HUES6 (cell line): ENCODE measurements around the gene COL21A1.

Experiments used
- H3K27ac ChIP-seq: 2 replicates; pipeline ENCODE4 v1.7.0; 2013; ENCODE audit warnings: low read depth, mild to moderate bottlenecking, low read length, inconsistent platforms
- H3K27me3 ChIP-seq: 2 replicates; pipeline ENCODE4 v1.6.1; 2013; ENCODE audit warnings: low read length; ENCODE audit not compliant: control insufficient read depth, insufficient read depth
- H3K36me3 ChIP-seq: 2 replicates; pipeline ENCODE4 v1.6.1; 2013; ENCODE audit warnings: low read length; ENCODE audit not compliant: control insufficient read depth, insufficient read depth
- H3K4me1 ChIP-seq: 2 replicates; pipeline ENCODE4 v1.6.1; 2013; ENCODE audit warnings: low read length; ENCODE audit not compliant: control insufficient read depth, insufficient read depth
- H3K4me3 ChIP-seq: 2 replicates; pipeline ENCODE4 v1.5.1; 2013; ENCODE audit warnings: low read depth, low read length
- H3K9ac ChIP-seq: one replicate; pipeline ENCODE4 v1.6.1; 2013; ENCODE audit warnings: mild to moderate bottlenecking, low read length
- H3K9me3 ChIP-seq: 2 replicates; pipeline ENCODE4 v1.6.1; 2013; ENCODE audit warnings: low read depth, low read length; ENCODE audit not compliant: control insufficient read depth, insufficient read depth

Gene COL21A1

DNA sequence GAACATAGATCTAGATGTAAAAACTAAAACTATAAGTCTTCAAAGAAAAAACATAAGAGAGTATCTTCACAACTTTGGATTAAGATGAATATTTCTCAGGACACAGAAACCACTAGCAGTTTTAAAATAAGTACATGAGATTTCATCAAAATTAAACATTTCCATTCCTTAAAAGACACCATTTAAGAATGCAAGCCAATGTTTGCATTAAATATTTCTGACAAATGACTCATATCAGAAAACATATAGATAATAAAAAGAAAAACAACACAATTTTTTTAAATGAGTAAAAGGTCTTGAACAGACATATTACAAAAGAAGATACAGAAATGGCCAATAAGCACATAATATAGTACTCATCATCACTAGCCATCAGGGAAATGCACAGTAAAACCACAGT lies 59.7 kb downstream of the COL21A1 start:
- Histone ChIP-seq H3K9ac (no peak overlapping the region), H3K4me3 (no peak overlapping the region), H3K36me3 (no peaks in the 10 kb centered on the region), H3K27ac (no peak overlapping the region), H3K9me3 (no peaks in the 10 kb centered on the region), H3K4me1 (no peaks in the 10 kb centered on the region), H3K27me3 (no peaks in the 10 kb centered on the region)

DNA sequence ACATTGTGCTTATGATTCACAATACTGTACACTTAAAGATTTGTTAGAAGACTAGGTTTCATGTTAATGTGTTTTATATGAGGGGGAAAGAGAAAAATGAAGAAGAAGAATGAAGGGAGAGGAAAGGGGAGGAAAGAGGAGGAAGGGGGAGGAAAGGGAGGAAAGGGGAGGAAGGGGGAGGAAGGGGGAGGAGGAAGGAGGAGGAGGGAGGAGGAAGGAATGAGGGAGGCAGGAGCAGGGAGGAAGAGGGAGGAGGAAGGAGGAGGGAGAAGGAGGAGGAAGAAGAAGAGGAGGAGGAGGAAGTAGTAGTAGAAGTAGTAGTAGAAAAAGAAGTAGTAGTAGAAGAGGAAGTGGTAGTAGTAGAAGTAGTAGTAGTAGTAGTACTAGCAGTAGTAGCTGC lies 70.6 kb downstream of the COL21A1 start:
- no peaks in the 10 kb centered on the region for H3K4me1 ChIP-seq
- H3K4me3 ChIP-seq: no peak overlapping the region

DNA sequence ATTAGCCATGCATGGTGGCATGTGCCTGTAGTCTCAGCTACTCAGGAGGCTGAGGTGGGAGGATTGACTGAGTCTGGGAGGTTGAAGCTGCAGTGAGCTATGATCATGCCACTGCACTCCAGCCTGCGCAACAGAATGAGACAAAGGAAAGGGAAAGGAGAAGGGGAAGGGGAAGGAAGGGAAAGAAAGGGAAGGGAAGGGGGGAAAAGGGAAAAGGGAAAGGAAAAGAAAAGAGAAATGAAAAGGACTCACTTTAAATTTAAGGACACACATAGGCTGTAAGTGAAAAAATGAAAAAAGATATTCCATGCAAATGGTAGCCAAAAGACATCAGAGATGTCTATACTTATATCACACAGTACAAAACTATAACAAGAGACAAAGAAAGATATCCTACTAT lies 74.2 kb downstream of the COL21A1 start:
- H3K27me3 ChIP-seq: no peaks in the 10 kb centered on the region
- no peak overlapping the region for H3K9ac ChIP-seq
- H3K36me3 ChIP-seq: no peaks in the 10 kb centered on the region
- H3K27ac ChIP-seq: no peak overlapping the region
- no peak overlapping the region for H3K4me3 ChIP-seq
- peaks cover 31% of the 10 kb centered on the region for H3K9me3 ChIP-seq
- no peaks in the 10 kb centered on the region for H3K4me1 ChIP-seq

More for the DNA sequence above, 70.6 kb downstream of the COL21A1 start:
- no peak overlapping the region for H3K9ac ChIP-seq
- H3K9me3 ChIP-seq: peaks cover 25% of the 10 kb centered on the region
- no peak overlapping the region for H3K27ac ChIP-seq
- no peaks in the 10 kb centered on the region for H3K36me3 ChIP-seq
- no peaks in the 10 kb centered on the region for H3K27me3 ChIP-seq

DNA sequence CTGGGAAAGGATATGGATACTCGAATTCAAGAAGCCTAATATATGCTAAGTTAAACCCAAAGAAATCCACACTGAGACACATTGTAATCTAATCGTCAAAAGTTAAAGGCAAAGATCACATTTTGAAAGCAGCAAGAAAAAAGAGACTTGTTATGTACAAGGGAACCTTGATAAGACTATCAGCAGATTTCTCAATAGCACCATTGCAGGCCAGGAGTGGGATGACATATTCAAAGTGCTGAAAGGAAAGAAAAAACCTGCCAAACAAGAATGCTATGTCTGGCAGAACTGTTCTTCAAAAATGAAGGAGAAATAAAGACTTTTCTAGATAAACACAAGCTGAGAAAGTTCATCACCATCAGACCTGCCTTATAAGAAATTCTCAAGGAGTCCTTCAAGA lies 75.2 kb downstream of the COL21A1 start:
- Histone ChIP-seq H3K36me3 (no peaks in the 10 kb centered on the region), H3K27ac (no peak overlapping the region), H3K9ac (no peak overlapping the region), H3K27me3 (no peaks in the 10 kb centered on the region), H3K4me1 (no peaks in the 10 kb centered on the region), H3K9me3 (peaks cover 31% of the 10 kb centered on the region), H3K4me3 (no peak overlapping the region)

DNA sequence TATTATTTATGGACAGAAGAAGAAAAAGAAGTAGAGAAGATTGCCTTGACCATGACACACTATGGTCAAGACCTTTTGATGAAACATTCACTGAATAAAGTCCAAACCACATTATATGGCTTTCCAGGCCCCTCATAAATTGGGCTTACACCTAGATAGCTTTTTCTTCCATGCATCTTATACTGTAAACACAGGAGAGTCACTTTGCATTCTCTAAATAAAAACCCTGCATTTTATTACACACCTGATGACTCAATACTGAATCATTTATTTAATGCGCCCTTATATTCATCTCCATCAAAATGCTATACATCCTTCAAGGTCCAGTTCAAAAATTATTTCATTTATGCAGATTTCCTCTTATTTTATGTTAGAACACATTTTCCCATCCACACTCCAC lies 78.0 kb downstream of the COL21A1 start:
- H3K9me3 ChIP-seq: peaks cover 23% of the 10 kb centered on the region
- no peak overlapping the region for H3K9ac ChIP-seq
- no peaks in the 10 kb centered on the region for H3K27me3 ChIP-seq
- no peak overlapping the region for H3K4me3 ChIP-seq
- no peaks in the 10 kb centered on the region for H3K4me1 ChIP-seq
- no peak overlapping the region for H3K27ac ChIP-seq
- no peaks in the 10 kb centered on the region for H3K36me3 ChIP-seq

DNA sequence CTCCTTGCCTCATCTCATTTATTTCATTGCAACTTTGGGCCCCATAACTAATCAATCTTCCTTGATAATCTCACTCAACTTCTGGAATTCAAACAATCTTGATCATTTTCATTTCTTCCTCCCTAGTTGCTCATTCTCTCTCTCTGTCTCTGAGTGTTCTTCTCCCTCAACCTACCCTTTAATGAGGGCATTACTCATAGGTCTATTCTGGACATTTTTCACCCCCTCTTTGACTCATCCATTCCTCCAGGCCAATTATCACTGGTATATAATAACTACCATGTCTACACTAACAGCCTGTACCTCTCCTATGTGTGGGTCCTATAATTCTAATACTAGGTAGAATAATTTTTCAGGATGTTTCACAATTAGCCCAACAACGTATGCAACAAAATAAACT lies 78.8 kb downstream of the COL21A1 start:
- Histone ChIP-seq H3K27ac (no peak overlapping the region), H3K9ac (no peak overlapping the region), H3K27me3 (no peaks in the 10 kb centered on the region), H3K36me3 (no peaks in the 10 kb centered on the region), H3K9me3 (peaks cover 19% of the 10 kb centered on the region), H3K4me1 (no peaks in the 10 kb centered on the region), H3K4me3 (no peak overlapping the region)

DNA sequence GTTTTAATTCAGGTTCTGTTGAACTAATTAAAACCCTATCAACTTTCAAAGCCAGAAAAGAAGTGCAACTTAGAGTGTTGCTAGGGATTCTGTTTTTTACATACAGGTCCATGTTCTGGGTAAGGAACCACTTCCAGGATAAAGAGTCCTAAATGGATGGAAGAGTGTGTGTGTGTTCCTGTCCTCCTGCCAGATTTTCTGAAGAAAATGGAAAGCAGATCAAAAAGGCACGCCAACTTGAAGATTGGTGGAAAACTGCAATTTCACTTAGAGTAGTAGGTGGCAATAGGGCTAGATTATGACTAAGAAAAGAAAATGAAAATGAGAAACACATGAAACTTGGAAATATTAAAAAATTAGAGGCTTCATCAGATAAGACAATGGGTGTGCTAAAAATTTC lies 85.3 kb downstream of the COL21A1 start:
- H3K4me1 ChIP-seq: no peaks in the 10 kb centered on the region
- H3K9ac ChIP-seq: no peak overlapping the region
- no peak overlapping the region for H3K4me3 ChIP-seq
- no peaks in the 10 kb centered on the region for H3K9me3 ChIP-seq
- no peaks in the 10 kb centered on the region for H3K27me3 ChIP-seq
- no peaks in the 10 kb centered on the region for H3K36me3 ChIP-seq
- H3K27ac ChIP-seq: no peak overlapping the region

DNA sequence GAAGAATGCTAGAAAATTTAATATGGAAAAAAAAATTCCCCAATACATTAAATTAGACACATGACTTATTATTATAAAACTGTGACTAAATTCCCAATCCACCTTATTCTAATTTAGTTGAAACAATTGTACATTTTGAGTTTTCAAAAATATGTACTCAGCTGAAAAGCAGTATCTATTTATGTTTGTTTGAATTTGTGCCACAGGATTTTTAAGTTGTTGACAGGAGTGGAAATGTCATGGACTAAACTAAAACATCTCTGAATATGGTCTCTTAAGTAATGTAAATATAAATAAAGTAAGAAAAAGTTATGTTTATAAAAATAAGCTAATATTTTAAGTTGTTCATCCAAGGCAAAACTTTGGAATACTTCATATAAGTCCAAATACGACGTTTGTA lies 86.9 kb downstream of the COL21A1 start:
- H3K27ac ChIP-seq: no peak overlapping the region
- H3K9ac ChIP-seq: no peak overlapping the region
- H3K4me3 ChIP-seq: no peak overlapping the region
- no peaks in the 10 kb centered on the region for H3K27me3 ChIP-seq
- no peaks in the 10 kb centered on the region for H3K9me3 ChIP-seq
- H3K36me3 ChIP-seq: no peaks in the 10 kb centered on the region
- H3K4me1 ChIP-seq: 0 out of 2 replicates have a peak, but pooled peaks cover 3% of the 10 kb centered on the region

DNA sequence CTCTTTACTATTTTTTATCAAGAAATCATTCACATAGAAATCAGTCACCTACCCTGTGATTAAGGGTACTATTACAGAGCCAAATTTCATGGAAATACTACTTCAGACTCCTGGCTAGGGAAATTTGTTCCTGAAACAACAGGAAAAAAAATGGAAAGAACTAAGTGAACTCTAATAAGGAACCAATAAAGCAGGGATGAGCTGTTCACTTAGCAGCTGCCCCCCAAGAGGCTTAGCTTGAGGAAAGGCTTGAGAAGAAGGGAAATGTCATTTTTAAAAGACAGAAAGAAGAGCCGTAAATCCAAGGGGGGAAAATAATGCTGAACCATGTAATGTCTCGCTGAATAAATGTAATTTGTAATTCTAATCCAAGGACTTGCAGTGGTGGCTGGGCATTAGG lies 88.8 kb downstream of the COL21A1 start:
- no peaks in the 10 kb centered on the region for H3K36me3 ChIP-seq
- H3K27ac ChIP-seq: no peak overlapping the region
- no peak overlapping the region for H3K4me3 ChIP-seq
- H3K9me3 ChIP-seq: peaks cover 11% of the 10 kb centered on the region; the same call in 1 of the 2 replicates
- H3K27me3 ChIP-seq: no peaks in the 10 kb centered on the region
- H3K9ac ChIP-seq: no peak overlapping the region
- H3K4me1 ChIP-seq: 0 out of 2 replicates have a peak, but pooled peaks cover 3% of the 10 kb centered on the region

DNA sequence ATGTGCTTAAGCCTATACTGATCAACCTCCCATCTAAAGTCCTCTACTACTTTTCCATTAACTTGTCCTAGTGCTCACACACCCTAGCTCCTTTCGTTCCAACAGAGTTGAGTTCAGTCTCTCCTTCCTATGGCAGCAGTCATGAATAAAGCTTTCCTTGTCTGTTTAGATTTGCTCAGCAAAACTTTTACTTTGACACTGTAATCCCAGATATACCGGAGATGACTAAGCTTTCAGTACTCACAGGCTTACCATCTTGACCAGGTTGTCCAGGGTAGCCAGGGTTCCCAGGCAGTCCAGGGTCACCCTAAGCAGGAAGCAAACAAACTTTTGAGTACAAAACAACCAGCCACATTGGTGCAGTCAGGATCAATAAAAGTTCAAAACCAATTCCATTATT lies 90.7 kb downstream of the COL21A1 start:
- H3K4me3 ChIP-seq: no peak overlapping the region

DNA sequence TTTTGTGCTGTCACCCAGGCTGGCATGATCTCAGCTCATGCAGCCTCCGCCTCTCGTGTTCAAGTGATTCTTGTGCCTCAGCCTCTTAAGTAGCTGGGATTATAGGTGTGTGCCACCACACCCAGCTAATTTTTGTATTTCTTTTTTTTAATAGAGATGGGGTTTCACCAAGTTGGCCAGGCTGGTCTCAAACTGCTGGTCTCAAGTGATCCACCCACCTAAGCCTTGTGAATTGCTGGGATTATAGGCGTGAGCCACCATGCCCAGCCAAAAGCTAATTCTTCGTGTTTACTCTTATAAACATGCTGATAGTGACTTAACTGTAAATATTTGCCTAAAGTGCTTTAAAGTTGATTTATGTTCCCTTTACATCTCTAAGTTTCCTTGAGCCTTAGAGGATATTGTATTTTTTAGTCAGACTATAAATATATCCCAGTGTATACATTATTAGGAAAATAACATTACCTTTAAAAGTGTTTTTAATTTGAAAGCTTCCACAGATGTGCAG lies 91.7 kb downstream of the COL21A1 start:
- H3K9me3 ChIP-seq: peaks cover 16% of the 10 kb centered on the region; the same call in 1 of the 2 replicates
- H3K9ac ChIP-seq: no peak overlapping the region
- H3K36me3 ChIP-seq: no peaks in the 10 kb centered on the region
- no peak overlapping the region for H3K4me3 ChIP-seq
- H3K27ac ChIP-seq: no peak overlapping the region
- H3K4me1 ChIP-seq: 0 out of 2 replicates have a peak, but pooled peaks cover 3% of the 10 kb centered on the region
- H3K27me3 ChIP-seq: no peaks in the 10 kb centered on the region

More for the DNA sequence above, 90.7 kb downstream of the COL21A1 start:
- H3K27ac ChIP-seq: no peak overlapping the region
- 0 out of 2 replicates have a peak, but pooled peaks cover 3% of the 10 kb centered on the region for H3K4me1 ChIP-seq
- no peaks in the 10 kb centered on the region for H3K36me3 ChIP-seq
- no peaks in the 10 kb centered on the region for H3K27me3 ChIP-seq
- peaks cover 16% of the 10 kb centered on the region; the same call in 1 of the 2 replicates for H3K9me3 ChIP-seq
- H3K9ac ChIP-seq: no peak overlapping the region
